H1 (cell line): ENCODE measurements around the gene TIMP4. TPM values are rescaled to one million over a fixed set of nuclear protein-coding genes. Genes with fewer than 3 reads are reported as not detected.

Experiments
- CTCF ChIA-PET: fragments of 300-600 bp; sonication (Branson Sonifier 250); formaldehyde crosslinking; loops from one replicate; lab custom pipeline; 2021; ENCODE audit not compliant: partially characterized antibody; lab: Charles Lee
- POLR2A ChIA-PET: fragments of 300-600 bp; sonication (Branson Sonifier 250); formaldehyde crosslinking; loops from one replicate; lab custom pipeline; 2021; ENCODE audit warnings: inconsistent platforms; ENCODE audit not compliant: partially characterized antibody; lab: Charles Lee
- DNase-seq, 2 experiments: peaks; one replicate each; pipeline versions ENCODE4 v3.0.0 to v3.0.0-alpha.2; 2010 to 2022; ENCODE audit warnings: low spot score in 2 of 2, low read depth in 1 of 2, mixed read lengths in 1 of 2
- FAIRE-seq: peaks from 2 replicates; lab custom pipeline; 2011; peaks lifted over from hg19 to GRCh38; lab: Jason Lieb, UNC
- H2AFZ ChIP-seq: 2 replicates; pipeline ENCODE4 v1.8.1; 2012; ENCODE audit warnings: low read length, inconsistent platforms
- H2AK5ac ChIP-seq: 2 replicates; pipeline ENCODE4 v1.6.1; 2013; ENCODE audit warnings: low read depth, low read length
- H2BK120ac ChIP-seq: replicated peaks from 2 replicates; pipeline ENCODE3; 2013; ENCODE audit warnings: low read depth, low read length, inconsistent platforms
- H2BK12ac ChIP-seq: 2 replicates; pipeline ENCODE4 v1.6.1; 2013; ENCODE audit warnings: low read depth, low read length
- H2BK15ac ChIP-seq: 2 replicates; pipeline ENCODE4 v1.6.1; 2013; ENCODE audit warnings: low read length
- H2BK20ac ChIP-seq: 2 replicates; pipeline ENCODE4 v1.6.1; 2013; ENCODE audit warnings: low read length
- H2BK5ac ChIP-seq: 2 replicates; pipeline ENCODE4 v1.6.1; 2013; ENCODE audit warnings: low read depth, low read length
- H3K14ac ChIP-seq: 2 replicates; pipeline ENCODE4 v1.6.1; 2013; ENCODE audit warnings: inconsistent platforms; ENCODE audit not compliant: insufficient read length
- H3K18ac ChIP-seq: 2 replicates; pipeline ENCODE4 v1.6.1; 2013; ENCODE audit warnings: low read length; ENCODE audit errors: extremely low read depth
- H3K23ac ChIP-seq: 2 replicates; pipeline ENCODE4 v1.6.1; 2013; ENCODE audit warnings: inconsistent platforms; ENCODE audit not compliant: insufficient read length
- H3K23me2 ChIP-seq: 2 replicates; pipeline ENCODE4 v1.6.1; 2013; ENCODE audit warnings: low read depth, low read length
- H3K27ac ChIP-seq: 2 replicates; pipeline ENCODE4 v1.6.1; 2011; ENCODE audit warnings: low read depth, low read length, inconsistent platforms
- H3K27me3 ChIP-seq, 4 experiments: replicated peaks in 1 of 4; 1 replicate in 1 of 4; 2 replicates in 3 of 4; pipeline versions ENCODE4 v1.6.1 to v1.8.1; 2011 to 2013; ENCODE audit warnings: low read length in 3 of 4, mild to moderate bottlenecking in 3 of 4, inconsistent platforms in 2 of 4, mixed read lengths in 2 of 4, moderate library complexity in 1 of 4; ENCODE audit not compliant: control insufficient read depth in 3 of 4, insufficient read depth in 3 of 4; ENCODE audit errors: extremely low read depth in 1 of 4
- H3K36me3 ChIP-seq, 4 experiments: 2 replicates each; pipeline versions ENCODE4 v1.6.1 to v1.8.1; 2011 to 2013; ENCODE audit warnings: mild to moderate bottlenecking in 4 of 4, low read length in 3 of 4, moderate library complexity in 2 of 4, control low read depth in 1 of 4, inconsistent platforms in 1 of 4; ENCODE audit not compliant: insufficient read depth in 4 of 4, control insufficient read depth in 2 of 4
- H3K4ac ChIP-seq: replicated peaks from 2 replicates; pipeline ENCODE3; 2013; ENCODE audit warnings: low read length, low read depth, mixed read lengths, inconsistent platforms; ENCODE audit not compliant: insufficient read length
- H3K4me1 ChIP-seq, 4 experiments: replicated peaks in 1 of 4; 1 replicate in 1 of 4; 2 replicates in 3 of 4; pipeline versions ENCODE4 v1.6.1 to v1.8.1; 2011 to 2013; ENCODE audit warnings: low read length in 3 of 4, inconsistent platforms in 2 of 4, mixed read lengths in 1 of 4; ENCODE audit not compliant: insufficient read depth in 4 of 4, control insufficient read depth in 3 of 4
- H3K4me2 ChIP-seq, 2 experiments: 2 replicates each; pipeline versions ENCODE4 v1.6.1 to v1.8.1; 2011 to 2013; ENCODE audit warnings: low read depth in 2 of 2, low read length in 2 of 2, control low read depth in 1 of 2, inconsistent platforms in 1 of 2, mild to moderate bottlenecking in 1 of 2; ENCODE audit not compliant: insufficient read depth in 1 of 2
- H3K4me3 ChIP-seq, 4 experiments: fragments of 200-600, 300-600 bp in 1 of 4; sonication (generic), shearing (Covaris generic), sonication (Bioruptor Twin) in 1 of 4; 2 replicates each; pipeline versions ENCODE4 v1.5.1 to v1.8.1; 2011 to 2016; ENCODE audit warnings: low read length in 4 of 4, low read depth in 3 of 4, control low read depth in 2 of 4, inconsistent platforms in 2 of 4, mild to moderate bottlenecking in 2 of 4, mixed read lengths in 1 of 4, moderate library complexity in 1 of 4; ENCODE audit not compliant: insufficient read depth in 2 of 4; ENCODE audit errors: extremely low read depth in 1 of 4
- H3K56ac ChIP-seq: replicated peaks from 2 replicates; pipeline ENCODE3; 2013; ENCODE audit warnings: low read depth, mild to moderate bottlenecking, mixed read lengths, low read length, inconsistent platforms; ENCODE audit not compliant: insufficient read length
- H3K79me1 ChIP-seq: 2 replicates; pipeline ENCODE4 v1.6.1; 2013; ENCODE audit warnings: low read depth, low read length, control low read depth
- H3K79me2 ChIP-seq, 2 experiments: 2 replicates each; pipeline versions ENCODE4 v1.6.1 to v1.8.1; 2012 to 2013; ENCODE audit warnings: low read length in 2 of 2, mild to moderate bottlenecking in 2 of 2, inconsistent platforms in 1 of 2; ENCODE audit not compliant: insufficient read depth in 2 of 2, control insufficient read depth in 1 of 2
- H3K9ac ChIP-seq, 4 experiments: replicated peaks in 1 of 4; 1 replicate in 1 of 4; 2 replicates in 3 of 4; pipeline versions ENCODE4 v1.6.1 to v1.8.1; 2011 to 2013; ENCODE audit warnings: low read depth in 3 of 4, low read length in 3 of 4, control low read depth in 2 of 4, mild to moderate bottlenecking in 2 of 4, moderate library complexity in 2 of 4, inconsistent platforms in 1 of 4; ENCODE audit errors: extremely low read depth in 1 of 4
- H3K9me3 ChIP-seq, 2 experiments: 2 replicates each; pipeline versions ENCODE4 v1.6.1 to v1.8.1; 2012 to 2013; ENCODE audit warnings: mild to moderate bottlenecking in 2 of 2, moderate library complexity in 2 of 2, control low read depth in 1 of 2, inconsistent platforms in 1 of 2, low read depth in 1 of 2, low read length in 1 of 2, mixed read lengths in 1 of 2; ENCODE audit not compliant: insufficient read depth in 2 of 2
- H4K20me1 ChIP-seq, 2 experiments: replicated peaks in 1 of 2; 2 replicates each; pipeline versions ENCODE3 to v1.8.1; 2011 to 2013; ENCODE audit warnings: inconsistent platforms in 2 of 2, low read length in 2 of 2, mild to moderate bottlenecking in 1 of 2; ENCODE audit not compliant: insufficient read depth in 2 of 2, control insufficient read depth in 1 of 2
- H4K5ac ChIP-seq: 2 replicates; pipeline ENCODE4 v1.6.1; 2013; ENCODE audit warnings: low read length, low read depth, mixed read lengths, inconsistent platforms; ENCODE audit not compliant: insufficient read length
- H4K8ac ChIP-seq: 2 replicates; pipeline ENCODE4 v1.8.0; 2013; ENCODE audit warnings: mild to moderate bottlenecking, moderate library complexity, low read length, inconsistent platforms; ENCODE audit not compliant: insufficient read depth; ENCODE audit errors: extremely low read depth
- H4K91ac ChIP-seq: replicated peaks from 2 replicates; pipeline ENCODE3; 2013; ENCODE audit warnings: low read length, mixed read lengths, inconsistent platforms; ENCODE audit not compliant: insufficient read length
- EP300 ChIP-seq, 2 experiments: IDR thresholded peaks; 1 replicate in 1 of 2; 2 replicates in 1 of 2; pipeline ENCODE4 v1.6.1; 2011 to 2012; ENCODE audit warnings: low read depth in 2 of 2, low read length in 2 of 2, mild to moderate bottlenecking in 2 of 2, borderline replicate concordance in 1 of 2, inconsistent platforms in 1 of 2, moderate library complexity in 1 of 2
- GTF2F1 ChIP-seq: IDR thresholded peaks from 2 replicates; pipeline ENCODE4 v1.6.1; 2012; ENCODE audit warnings: low read depth, low read length, improper control_type of control experiment, borderline replicate concordance
- ZNF274 ChIP-seq: IDR thresholded peaks from 2 replicates; pipeline ENCODE4 v1.7.0; 2012; ENCODE audit warnings: low read length, borderline replicate concordance; ENCODE audit errors: extremely low read depth
- WGBS, 2 experiments: shearing (Covaris generic) in 1 of 2; methylation state at CpG; one replicate each; pipeline versions ENCODE4 v1.1.6 to v1.1.7; 2013 to 2015; ENCODE audit warnings: low lambda C conversion rate in 2 of 2, mixed read lengths in 2 of 2, inconsistent platforms in 1 of 2, low coverage in 1 of 2, missing lambda C conversion rate in 1 of 2; ENCODE audit not compliant: insufficient replicate concordance in 2 of 2, insufficient coverage in 1 of 2, insufficient read length in 1 of 2; ENCODE audit errors: extremely low coverage in 1 of 2, missing lambda C conversion rate in 1 of 2; 5-methylcytosine and 5-hydroxymethylcytosine counted together
- polyA plus RNA-seq, 7 experiments: library from polyadenylated mRNA; depleted of rRNA in 3 of 7; stranded (reverse) in 5 of 7; unstranded in 2 of 7; fragments of >200 nt in 5 of 7; fragments of 200-250 nt in 2 of 7; gene quantifications; 1 replicate in 5 of 7; 2 replicates in 1 of 7; 4 replicates in 1 of 7; pipeline versions ENCODE4 v1.2.1 to v1.2.3, GENCODE V29; 2011 to 2013; ENCODE audit warnings: missing spikeins in 2 of 7, mixed read lengths in 2 of 7
- total RNA-seq: library from RNA; stranded (reverse); fragmentation: NEBNext Ultra II Directional; extraction: Animal tissue kit (Norgen Biotek cat#: 25700); gene quantifications from 2 replicates; pipeline ENCODE4 v1.2.1, GENCODE V29; 2021

Gene TIMP4
- total and polyA plus RNA-seq, 2 of the 8 experiments (the other 6 are each of a cell fraction or from before 2014, with no cell fraction given), result 5.1 to 8.7 TPM

GRCh38 chr3:12157026-12157425, 1.7 kb downstream of the TIMP4 start:
- peaks cover 4 to 15% (median 15%) of the 10 kb centered on the region in 4 experiments; a peak in 6 of 7 replicates for H3K4me1 ChIP-seq
- H3K79me1 ChIP-seq, result no peaks in the 10 kb centered on the region
- DNase-seq, result no peak
- no peak overlapping the region for H3K27ac ChIP-seq
- 67% methylated on average over 1 of the region's 1 CpG; no CpG with 5 or more reads in 1 of the 2 experiments for WGBS, 2 experiments
- ChIA-PET CTCF (interaction anchor here (1.3 to 37.6 kb wide), 2 partner anchors 21 to 214 kb away, joined by 3 to 651 read pairs; no protein-coding TSS in a partner anchor), POLR2A (no interaction called here)
- no peak overlapping the region for H3K56ac ChIP-seq
- no peak overlapping the region for H2AK5ac ChIP-seq
- H3K36me3 ChIP-seq, result no peaks in the 10 kb centered on the region; a peak in 1 of 8 replicates
- H3K4me3 ChIP-seq, result no peak overlapping the region
- H3K79me2 ChIP-seq, result no peaks in the 10 kb centered on the region
- no peak overlapping the region for H2BK12ac ChIP-seq
- H3K23me2 ChIP-seq, result peaks cover 7% of the 10 kb centered on the region
- no peaks in the 10 kb centered on the region for H4K20me1 ChIP-seq
- H2BK20ac ChIP-seq, result no peak overlapping the region
- H2BK15ac ChIP-seq, result no peak overlapping the region
- H2BK5ac ChIP-seq, result no peak overlapping the region
- no peaks in the 10 kb centered on the region for H3K27me3 ChIP-seq
- H3K9ac ChIP-seq, result no peak overlapping the region
- H2AFZ ChIP-seq, result no peak overlapping the region
- no peak overlapping the region for H3K4ac ChIP-seq
- H4K91ac ChIP-seq, result no peak overlapping the region
- H3K18ac ChIP-seq, result no peak overlapping the region
- no peaks in the 10 kb centered on the region for H3K9me3 ChIP-seq
- no peak overlapping the region for H3K23ac ChIP-seq
- no peak overlapping the region for H3K14ac ChIP-seq
- H4K8ac ChIP-seq, result no peak overlapping the region
- FAIRE-seq, result no peak
- no peak overlapping the region for H2BK120ac ChIP-seq
- TF ChIP-seq EP300 (IDR thresholded peaks at IDR 0.05; ENCODE audit: borderline replicate concordance in 1 of 2, low read depth in 2 of 2, low read length in 2 of 2) (no peak), ZNF274 (no peak), GTF2F1 (no peak)
- H3K4me2 ChIP-seq, result no peak overlapping the region
- H4K5ac ChIP-seq, result no peak overlapping the region
